Type B pancreatic cell (in vitro differentiated cells): ENCODE data around the gene DHX34. TPM values are rescaled to one million over a fixed set of nuclear protein-coding genes. Genes with fewer than 3 reads are reported as not detected.

Experiments
- DNase-seq: peaks from one replicate; pipeline ENCODE4 v3.0.0; 2021; ENCODE audit warnings: mixed read lengths; ENCODE audit not compliant: unreplicated experiment; ENCODE audit errors: extremely low spot score
- H3K27ac Mint-ChIP-seq: 2 replicates; pipeline ENCODE4 v1.8.0; 2021; ENCODE audit warnings: mild to moderate bottlenecking, mixed read lengths
- H3K27me3 Mint-ChIP-seq: 2 replicates; pipeline ENCODE4 v1.8.0; 2021; ENCODE audit warnings: mixed read lengths
- H3K36me3 Mint-ChIP-seq: 2 replicates; pipeline ENCODE4 v1.8.0; 2021; ENCODE audit warnings: mixed read lengths
- H3K4me1 Mint-ChIP-seq: one replicate; pipeline ENCODE4 v1.8.0; 2021; ENCODE audit warnings: mixed read lengths; ENCODE audit not compliant: unreplicated experiment
- H3K4me3 Mint-ChIP-seq: 2 replicates; pipeline ENCODE4 v1.8.0; 2021; ENCODE audit warnings: mild to moderate bottlenecking, mixed read lengths
- H3K9me3 Mint-ChIP-seq: 2 replicates; pipeline ENCODE4 v1.8.0; 2021; ENCODE audit warnings: mixed read lengths
- total RNA-seq: library from RNA; stranded (reverse); gene quantifications from 2 replicates; pipeline ENCODE4 v1.2.1, GENCODE V29; 2021; ENCODE audit warnings: low replicate concordance
- TF ChIP-seq, protein P1 (sequence below): fragments of 200-600 bp; sonication (generic); conservative IDR thresholded peaks from 2 replicates; pipeline ENCODE4 v1.5.0; 2021; ENCODE audit warnings: antibody characterized with exemption, mild to moderate bottlenecking

Gene DHX34
- total RNA-seq, 1 donor from 2014 or later, result 32.9 TPM

DNA sequence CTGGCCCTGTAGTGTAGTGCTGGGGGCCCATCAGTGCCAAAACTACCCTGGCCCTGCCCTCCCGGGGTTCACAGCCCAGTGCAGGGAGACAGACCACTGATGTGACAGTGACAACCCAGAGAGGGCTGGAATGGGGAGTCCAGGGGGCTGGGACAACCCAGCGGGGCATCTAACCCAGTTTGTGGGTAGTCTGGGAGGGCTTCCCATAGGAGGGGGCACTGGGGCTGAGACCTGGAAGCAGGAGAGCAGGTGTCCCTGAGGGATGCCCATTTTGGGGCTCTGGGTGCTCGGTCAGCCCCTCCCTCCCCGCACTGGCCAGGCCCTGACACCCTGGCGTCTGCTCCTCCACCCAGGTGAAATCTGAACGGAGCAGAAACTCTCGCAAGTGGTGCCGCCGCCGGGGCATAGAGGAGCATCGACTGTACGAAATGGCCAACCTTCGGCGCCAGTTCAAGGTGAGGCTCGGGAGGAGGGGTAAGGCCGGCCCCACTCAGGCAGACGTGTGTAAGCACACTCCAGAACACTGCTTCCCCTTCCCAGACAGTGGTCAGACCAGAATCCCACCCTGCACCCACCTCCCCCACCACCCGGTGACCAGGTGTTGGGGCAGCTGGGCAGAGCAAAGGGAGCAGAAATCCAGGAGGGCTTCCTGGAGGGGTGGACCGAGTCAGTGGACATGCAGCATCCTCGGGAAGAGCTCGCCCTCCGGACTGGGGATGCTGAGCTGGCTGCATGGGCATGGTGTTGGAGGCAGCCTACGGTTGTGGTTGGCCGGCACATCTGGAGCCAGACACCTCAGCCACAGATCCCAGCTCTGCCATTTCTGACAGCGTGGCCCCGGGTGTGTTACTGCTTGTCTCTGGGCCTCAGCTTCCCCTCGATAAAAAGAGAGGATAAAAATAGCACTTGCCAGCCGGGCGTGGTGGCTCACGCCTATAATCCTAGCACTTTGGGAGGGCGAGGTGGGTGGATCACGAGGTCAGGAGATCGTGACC, 24.4 kb downstream of the DHX34 start:
- DNase-seq, result no peak
- TF ChIP-seq, protein P1, sequence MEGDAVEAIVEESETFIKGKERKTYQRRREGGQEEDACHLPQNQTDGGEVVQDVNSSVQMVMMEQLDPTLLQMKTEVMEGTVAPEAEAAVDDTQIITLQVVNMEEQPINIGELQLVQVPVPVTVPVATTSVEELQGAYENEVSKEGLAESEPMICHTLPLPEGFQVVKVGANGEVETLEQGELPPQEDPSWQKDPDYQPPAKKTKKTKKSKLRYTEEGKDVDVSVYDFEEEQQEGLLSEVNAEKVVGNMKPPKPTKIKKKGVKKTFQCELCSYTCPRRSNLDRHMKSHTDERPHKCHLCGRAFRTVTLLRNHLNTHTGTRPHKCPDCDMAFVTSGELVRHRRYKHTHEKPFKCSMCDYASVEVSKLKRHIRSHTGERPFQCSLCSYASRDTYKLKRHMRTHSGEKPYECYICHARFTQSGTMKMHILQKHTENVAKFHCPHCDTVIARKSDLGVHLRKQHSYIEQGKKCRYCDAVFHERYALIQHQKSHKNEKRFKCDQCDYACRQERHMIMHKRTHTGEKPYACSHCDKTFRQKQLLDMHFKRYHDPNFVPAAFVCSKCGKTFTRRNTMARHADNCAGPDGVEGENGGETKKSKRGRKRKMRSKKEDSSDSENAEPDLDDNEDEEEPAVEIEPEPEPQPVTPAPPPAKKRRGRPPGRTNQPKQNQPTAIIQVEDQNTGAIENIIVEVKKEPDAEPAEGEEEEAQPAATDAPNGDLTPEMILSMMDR, result no peak
- peaks cover 7% of the 10 kb centered on the region for H3K36me3 Mint-ChIP-seq
- no peaks in the 10 kb centered on the region for H3K27me3 Mint-ChIP-seq
- H3K4me1 Mint-ChIP-seq, result no peaks in the 10 kb centered on the region
- H3K9me3 Mint-ChIP-seq, result no peaks in the 10 kb centered on the region
- no peak overlapping the region for H3K27ac Mint-ChIP-seq
- no peak overlapping the region for H3K4me3 Mint-ChIP-seq

DNA sequence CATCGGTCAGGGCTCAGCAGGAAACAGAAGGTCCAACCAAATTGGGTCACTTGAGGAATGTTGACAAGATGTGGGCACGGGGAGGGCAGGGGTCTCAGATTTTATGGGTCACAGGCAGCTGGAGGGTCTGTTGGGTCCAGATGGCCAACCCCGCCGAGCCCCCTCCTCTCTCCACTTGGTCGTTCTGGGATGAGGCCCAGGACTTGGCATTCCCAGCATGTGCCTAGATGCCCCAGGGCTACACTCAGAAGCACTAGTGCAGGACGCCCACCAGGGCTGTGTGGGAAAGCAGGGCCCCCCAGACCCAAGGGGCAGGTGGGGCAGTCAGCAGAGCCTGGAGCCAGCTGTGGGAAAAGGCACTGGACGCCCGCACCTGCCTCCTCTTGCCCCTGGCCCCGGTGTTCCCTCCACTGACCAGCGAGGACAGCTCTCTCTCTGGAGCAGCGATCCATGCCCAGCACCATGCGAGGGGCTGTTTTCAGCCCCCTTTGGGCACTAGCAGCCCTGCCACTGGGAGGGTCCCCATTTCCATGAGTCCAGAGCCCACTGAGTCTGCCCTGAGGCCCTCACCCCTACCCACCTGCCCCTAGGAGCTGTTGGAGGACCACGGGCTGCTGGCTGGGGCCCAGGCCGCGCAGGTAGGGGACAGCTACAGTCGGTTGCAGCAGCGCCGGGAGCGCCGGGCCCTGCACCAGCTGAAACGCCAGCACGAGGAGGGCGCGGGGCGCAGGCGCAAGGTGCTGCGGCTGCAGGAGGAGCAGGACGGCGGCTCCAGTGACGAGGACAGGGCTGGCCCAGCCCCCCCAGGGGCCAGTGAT, 26.0 kb downstream of the DHX34 start:
- Mint-ChIP-seq H3K4me3 (no peak overlapping the region), H3K27ac (no peak overlapping the region), H3K27me3 (no peaks in the 10 kb centered on the region), H3K9me3 (no peaks in the 10 kb centered on the region), H3K36me3 (peaks cover 7% of the 10 kb centered on the region), H3K4me1 (no peaks in the 10 kb centered on the region)
- DNase-seq, result no peak
- TF ChIP-seq, protein P1, result no peak

GRCh38 chr19:47375694-47376588, 26.8 kb downstream of the DHX34 start:
- Mint-ChIP-seq H3K9me3 (no peaks in the 10 kb centered on the region), H3K36me3 (peaks cover 3% of the 10 kb centered on the region), H3K27ac (no peak overlapping the region), H3K4me3 (no peak overlapping the region), H3K4me1 (no peaks in the 10 kb centered on the region), H3K27me3 (no peaks in the 10 kb centered on the region)
- no peak for DNase-seq
- TF ChIP-seq, protein P1, result no peak

- Mint-ChIP-seq H3K27ac (no peak overlapping the region), H3K4me3 (no peak overlapping the region), H3K36me3 (peaks cover 8% of the 10 kb centered on the region), H3K4me1 (no peaks in the 10 kb centered on the region), H3K9me3 (no peaks in the 10 kb centered on the region), H3K27me3 (no peaks in the 10 kb centered on the region)
- TF ChIP-seq, protein P1, result no peak
- DNase-seq, result no peak
These were observed 27.6 kb downstream of the DHX34 start for GRCh38 chr19:47376589-47377144.
